HEK293 (cell line): ENCODE results near the gene USH1G.

Experiments
- ATF2 ChIP-seq: fragments of 450-650 bp; formaldehyde crosslinking; IDR thresholded peaks from 2 replicates; pipeline ENCODE4 v1.5.1; 2016; ENCODE audit warnings: missing biosample characterization, missing genetic modification characterization, low read depth
- EGR2 ChIP-seq: fragments of 450-650 bp; formaldehyde crosslinking; IDR thresholded peaks from 2 replicates; pipeline ENCODE4 v1.5.1; 2016; ENCODE audit warnings: low read depth, missing biosample characterization, missing genetic modification characterization
- IKZF3 ChIP-seq: fragments of 450-650 bp; IDR thresholded peaks from 2 replicates; pipeline ENCODE4 v1.5.0; 2018; ENCODE audit warnings: missing biosample characterization, mild to moderate bottlenecking, missing genetic modification characterization, moderate library complexity
- MYNN ChIP-seq: fragments of 450-650 bp; formaldehyde crosslinking; IDR thresholded peaks from 2 replicates; pipeline ENCODE4 v1.5.1; 2016; ENCODE audit warnings: missing biosample characterization, missing genetic modification characterization, borderline replicate concordance
- ZBTB10 ChIP-seq: fragments of 450-650 bp; formaldehyde crosslinking; IDR thresholded peaks from 2 replicates; pipeline ENCODE4 v1.5.1; 2016; ENCODE audit warnings: missing biosample characterization, missing genetic modification characterization
- ZBTB26 ChIP-seq: fragments of 450-650 bp; formaldehyde crosslinking; optimal IDR thresholded peaks from 2 replicates; pipeline ENCODE3; 2016; ENCODE audit warnings: missing biosample characterization, mild to moderate bottlenecking, missing genetic modification characterization
- ZNF132 ChIP-seq: fragments of 450-650 bp; formaldehyde crosslinking; IDR thresholded peaks from 2 replicates; pipeline ENCODE4 v1.5.1; 2017; ENCODE audit warnings: missing biosample characterization, missing genetic modification characterization, borderline replicate concordance
- ZNF133 ChIP-seq: fragments of 450-650 bp; formaldehyde crosslinking; IDR thresholded peaks from 2 replicates; pipeline ENCODE4 v1.5.1; 2016; ENCODE audit warnings: missing biosample characterization, missing genetic modification characterization
- ZNF394 ChIP-seq: fragments of 450-650 bp; formaldehyde crosslinking; IDR thresholded peaks from 2 replicates; pipeline ENCODE4 v1.5.1; 2016; ENCODE audit warnings: missing biosample characterization, missing genetic modification characterization, mild to moderate bottlenecking, moderate library complexity, borderline replicate concordance
- ZNF404 ChIP-seq: fragments of 450-650 bp; formaldehyde crosslinking; IDR thresholded peaks from 2 replicates; pipeline ENCODE4 v1.5.1; 2017; ENCODE audit warnings: missing biosample characterization, missing genetic modification characterization
- ZNF555 ChIP-seq: fragments of 450-650 bp; formaldehyde crosslinking; conservative IDR thresholded peaks from 2 replicates; pipeline ENCODE4 v1.5.1; 2017; ENCODE audit warnings: missing biosample characterization, mild to moderate bottlenecking, missing genetic modification characterization, inconsistent platforms
- ZNF623 ChIP-seq: fragments of 450-650 bp; formaldehyde crosslinking; IDR thresholded peaks from 2 replicates; pipeline ENCODE4 v1.5.1; 2016; ENCODE audit warnings: missing biosample characterization, missing genetic modification characterization
- ZNF670 ChIP-seq: fragments of 450-650 bp; formaldehyde crosslinking; IDR thresholded peaks from 2 replicates; pipeline ENCODE4 v1.5.1; 2016; ENCODE audit warnings: missing biosample characterization, missing genetic modification characterization, low read depth
- ZNF692 ChIP-seq: fragments of 450-650 bp; formaldehyde crosslinking; IDR thresholded peaks from 2 replicates; pipeline ENCODE4 v1.5.1; 2016; ENCODE audit warnings: missing biosample characterization, missing genetic modification characterization
- ZSCAN18 ChIP-seq: fragments of 450-650 bp; formaldehyde crosslinking; IDR thresholded peaks from 2 replicates; pipeline ENCODE4 v1.5.1; 2016; ENCODE audit warnings: missing biosample characterization, missing genetic modification characterization
- TF ChIP-seq, protein P1 (sequence below): fragments of 450-650 bp; formaldehyde crosslinking; IDR thresholded peaks from 2 replicates; pipeline ENCODE4 v1.5.1; 2016; ENCODE audit warnings: missing biosample characterization, missing genetic modification characterization
- TF ChIP-seq, protein P2 (sequence below): fragments of 450-650 bp; formaldehyde crosslinking; IDR thresholded peaks from 2 replicates; pipeline ENCODE4 v1.5.1; 2016; ENCODE audit warnings: missing biosample characterization, missing genetic modification characterization
- TF ChIP-seq, protein P3 (sequence below): fragments of 450-650 bp; formaldehyde crosslinking; IDR thresholded peaks from 2 replicates; pipeline ENCODE4 v1.5.1; 2016; ENCODE audit warnings: missing biosample characterization, missing genetic modification characterization

Gene USH1G

DNA sequence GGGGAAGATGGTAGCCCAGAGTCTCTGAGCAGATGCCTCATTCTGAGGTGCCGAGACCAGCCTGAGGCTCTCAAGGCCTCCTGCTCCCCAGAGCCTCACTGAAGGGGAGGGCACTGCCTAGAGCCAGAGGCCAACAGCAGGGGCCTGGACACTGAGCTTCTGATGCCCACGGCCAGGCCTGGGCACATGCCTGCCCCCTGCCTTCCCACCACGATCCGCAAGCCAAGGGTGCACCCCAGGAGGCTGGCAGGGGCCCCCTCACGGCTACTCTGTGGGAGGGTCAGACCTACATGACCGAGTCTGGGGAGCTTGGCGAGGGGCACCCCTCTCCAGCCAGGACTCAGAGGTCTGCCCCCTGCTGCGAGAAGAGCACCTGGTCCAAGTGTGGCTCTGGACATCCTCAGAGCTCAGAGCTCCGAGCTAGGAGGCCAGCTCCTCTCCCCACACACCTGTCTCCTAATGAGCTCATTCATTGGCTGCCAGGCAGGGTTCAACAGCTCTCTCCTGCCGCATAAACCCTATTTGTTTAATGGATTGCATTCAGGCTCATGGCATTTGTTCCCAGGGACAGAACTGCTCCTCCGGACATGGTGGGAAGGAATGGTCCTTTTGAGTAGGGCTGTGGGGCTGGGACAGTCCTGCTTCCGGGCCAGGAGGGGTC lies 26.5 kb upstream of the USH1G start (continued):
- TF ChIP-seq ZNF670 (tag by site-specific recombination): no peak
- no peak for TF ChIP-seq IKZF3 (tag by site-specific recombination)
- no peak for TF ChIP-seq ZBTB26 (tag by site-specific recombination)
- no peak for TF ChIP-seq ZNF623 (tag by site-specific recombination)
- no peak for TF ChIP-seq ZNF692
- TF ChIP-seq ATF2 (tag by site-specific recombination): no peak
- no peak for TF ChIP-seq ZNF555 (tag by site-specific recombination)
- no peak for TF ChIP-seq ZBTB10 (tag by site-specific recombination)
- TF ChIP-seq, protein P1, sequence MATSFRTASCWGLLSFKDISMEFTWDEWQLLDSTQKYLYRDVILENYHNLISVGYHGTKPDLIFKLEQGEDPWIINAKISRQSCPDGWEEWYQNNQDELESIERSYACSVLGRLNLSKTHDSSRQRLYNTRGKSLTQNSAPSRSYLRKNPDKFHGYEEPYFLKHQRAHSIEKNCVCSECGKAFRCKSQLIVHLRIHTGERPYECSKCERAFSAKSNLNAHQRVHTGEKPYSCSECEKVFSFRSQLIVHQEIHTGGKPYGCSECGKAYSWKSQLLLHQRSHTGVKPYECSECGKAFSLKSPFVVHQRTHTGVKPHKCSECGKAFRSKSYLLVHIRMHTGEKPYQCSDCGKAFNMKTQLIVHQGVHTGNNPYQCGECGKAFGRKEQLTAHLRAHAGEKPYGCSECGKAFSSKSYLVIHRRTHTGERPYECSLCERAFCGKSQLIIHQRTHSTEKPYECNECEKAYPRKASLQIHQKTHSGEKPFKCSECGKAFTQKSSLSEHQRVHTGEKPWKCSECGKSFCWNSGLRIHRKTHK (tag by site-specific recombination): no peak
- no peak for TF ChIP-seq ZNF404 (tag by site-specific recombination)
- no peak for TF ChIP-seq ZNF394 (tag by site-specific recombination)
- no peak for TF ChIP-seq MYNN (tag by site-specific recombination)
- TF ChIP-seq ZSCAN18 (tag by site-specific recombination): no peak
- TF ChIP-seq, protein P2, sequence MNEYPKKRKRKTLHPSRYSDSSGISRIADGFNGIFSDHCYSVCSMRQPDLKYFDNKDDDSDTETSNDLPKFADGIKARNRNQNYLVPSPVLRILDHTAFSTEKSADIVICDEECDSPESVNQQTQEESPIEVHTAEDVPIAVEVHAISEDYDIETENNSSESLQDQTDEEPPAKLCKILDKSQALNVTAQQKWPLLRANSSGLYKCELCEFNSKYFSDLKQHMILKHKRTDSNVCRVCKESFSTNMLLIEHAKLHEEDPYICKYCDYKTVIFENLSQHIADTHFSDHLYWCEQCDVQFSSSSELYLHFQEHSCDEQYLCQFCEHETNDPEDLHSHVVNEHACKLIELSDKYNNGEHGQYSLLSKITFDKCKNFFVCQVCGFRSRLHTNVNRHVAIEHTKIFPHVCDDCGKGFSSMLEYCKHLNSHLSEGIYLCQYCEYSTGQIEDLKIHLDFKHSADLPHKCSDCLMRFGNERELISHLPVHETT (tag by site-specific recombination): no peak
- no peak for TF ChIP-seq ZNF132 (tag by site-specific recombination)
- TF ChIP-seq ZNF133 (tag by site-specific recombination): no peak
- TF ChIP-seq, protein P3, sequence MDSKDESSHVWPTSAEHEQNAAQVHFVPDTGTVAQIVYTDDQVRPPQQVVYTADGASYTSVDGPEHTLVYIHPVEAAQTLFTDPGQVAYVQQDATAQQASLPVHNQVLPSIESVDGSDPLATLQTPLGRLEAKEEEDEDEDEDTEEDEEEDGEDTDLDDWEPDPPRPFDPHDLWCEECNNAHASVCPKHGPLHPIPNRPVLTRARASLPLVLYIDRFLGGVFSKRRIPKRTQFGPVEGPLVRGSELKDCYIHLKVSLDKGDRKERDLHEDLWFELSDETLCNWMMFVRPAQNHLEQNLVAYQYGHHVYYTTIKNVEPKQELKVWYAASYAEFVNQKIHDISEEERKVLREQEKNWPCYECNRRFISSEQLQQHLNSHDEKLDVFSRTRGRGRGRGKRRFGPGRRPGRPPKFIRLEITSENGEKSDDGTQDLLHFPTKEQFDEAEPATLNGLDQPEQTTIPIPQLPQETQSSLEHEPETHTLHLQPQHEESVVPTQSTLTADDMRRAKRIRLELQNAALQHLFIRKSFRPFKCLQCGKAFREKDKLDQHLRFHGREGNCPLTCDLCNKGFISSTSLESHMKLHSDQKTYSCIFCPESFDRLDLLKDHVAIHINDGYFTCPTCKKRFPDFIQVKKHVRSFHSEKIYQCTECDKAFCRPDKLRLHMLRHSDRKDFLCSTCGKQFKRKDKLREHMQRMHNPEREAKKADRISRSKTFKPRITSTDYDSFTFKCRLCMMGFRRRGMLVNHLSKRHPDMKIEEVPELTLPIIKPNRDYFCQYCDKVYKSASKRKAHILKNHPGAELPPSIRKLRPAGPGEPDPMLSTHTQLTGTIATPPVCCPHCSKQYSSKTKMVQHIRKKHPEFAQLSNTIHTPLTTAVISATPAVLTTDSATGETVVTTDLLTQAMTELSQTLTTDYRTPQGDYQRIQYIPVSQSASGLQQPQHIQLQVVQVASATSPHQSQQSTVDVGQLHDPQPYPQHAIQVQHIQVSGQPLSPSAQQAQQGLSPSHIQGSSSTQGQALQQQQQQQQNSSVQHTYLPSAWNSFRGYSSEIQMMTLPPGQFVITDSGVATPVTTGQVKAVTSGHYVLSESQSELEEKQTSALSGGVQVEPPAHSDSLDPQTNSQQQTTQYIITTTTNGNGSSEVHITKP (tag by site-specific recombination): peak; percentile 70
- TF ChIP-seq EGR2 (tag by site-specific recombination): no peak
